GM23338 (cell line): ENCODE data around the gene SH3BP5. TPM values are rescaled to one million over a fixed set of nuclear protein-coding genes. Genes with fewer than 3 reads are reported as not detected.

ENCODE experiments used
- ATAC-seq: fragments of 200-7000 bp; cut with Tn5 transposase; 3 replicates; pipeline ENCODE4 v1.9.1; 2020
- DNase-seq: peaks from one replicate; pipeline ENCODE4 v3.0.0-alpha.2; 2015; ENCODE audit warnings: low spot score
- H2AFZ ChIP-seq: fragments of 200-600 bp; sonication (generic); 2 replicates; pipeline ENCODE4 v1.8.0; 2016; ENCODE audit warnings: antibody characterized with exemption, mild to moderate bottlenecking, moderate library complexity
- H3F3A ChIP-seq: fragments of 200-600 bp; sonication (generic); replicated peaks from 2 replicates; pipeline ENCODE4 v1.8.0; 2017; ENCODE audit warnings: antibody characterized with exemption, mixed run types, low read depth
- H3K27ac ChIP-seq: fragments of 200-600 bp; sonication (generic); 2 replicates; pipeline ENCODE4 v1.6.1; 2016; ENCODE audit warnings: low read depth
- H3K27me3 ChIP-seq: fragments of 200-600 bp; sonication (generic); 2 replicates; pipeline ENCODE4 v1.8.0; 2016; ENCODE audit warnings: mild to moderate bottlenecking, mixed run types, moderate library complexity; ENCODE audit not compliant: insufficient read depth
- H3K36me3 ChIP-seq: fragments of 200-600 bp; sonication (generic); 2 replicates; pipeline ENCODE4 v1.8.0; 2016; ENCODE audit warnings: mild to moderate bottlenecking; ENCODE audit not compliant: insufficient read depth
- H3K4me1 ChIP-seq: fragments of 200-600 bp; sonication (generic); 2 replicates; pipeline ENCODE4 v1.8.0; 2016; ENCODE audit warnings: mild to moderate bottlenecking, moderate library complexity; ENCODE audit not compliant: insufficient read depth
- H3K4me2 ChIP-seq: fragments of 200-600 bp; sonication (generic); 2 replicates; pipeline ENCODE4 v1.7.1; 2017; ENCODE audit warnings: mixed run types
- H3K4me3 ChIP-seq: fragments of 200-600 bp; sonication (generic); 2 replicates; pipeline ENCODE4 v1.6.1; 2016; ENCODE audit warnings: mixed run types
- H3K79me2 ChIP-seq: fragments of 200-600 bp; sonication (generic); replicated peaks from 2 replicates; pipeline ENCODE4 v1.8.0; 2017; ENCODE audit warnings: mild to moderate bottlenecking; ENCODE audit not compliant: insufficient read depth
- H3K9me2 ChIP-seq: fragments of 200-600 bp; sonication (generic); 2 replicates; pipeline ENCODE4 v1.8.0; 2017; ENCODE audit not compliant: insufficient read depth
- H4K20me1 ChIP-seq: fragments of 200-600 bp; sonication (generic); replicated peaks from 2 replicates; pipeline ENCODE4 v1.8.0; 2017; ENCODE audit warnings: mild to moderate bottlenecking; ENCODE audit not compliant: insufficient read depth
- H3K27ac Mint-ChIP-seq: 2 replicates; pipeline ENCODE4 v1.8.0; 2020; ENCODE audit warnings: inconsistent platforms, mild to moderate bottlenecking, moderate library complexity, mixed read lengths
- H3K27me3 Mint-ChIP-seq: 3 replicates; pipeline ENCODE4 v1.8.0; 2022; ENCODE audit warnings: low read depth, mild to moderate bottlenecking, moderate library complexity, mixed read lengths, inconsistent platforms; ENCODE audit not compliant: insufficient read depth, poor library complexity
- H3K36me3 Mint-ChIP-seq: 3 replicates; pipeline ENCODE4 v1.8.0; 2021; ENCODE audit warnings: low read depth, mild to moderate bottlenecking, inconsistent platforms, moderate library complexity, mixed read lengths
- H3K4me1 Mint-ChIP-seq: 3 replicates; pipeline ENCODE4 v1.8.0; 2020; ENCODE audit warnings: mild to moderate bottlenecking, inconsistent platforms, mixed read lengths
- H3K4me3 Mint-ChIP-seq: 3 replicates; pipeline ENCODE4 v1.8.0; 2021; ENCODE audit warnings: moderate library complexity, mild to moderate bottlenecking, inconsistent platforms, mixed read lengths
- H3K9me3 Mint-ChIP-seq: 3 replicates; pipeline ENCODE4 v1.8.0; 2020; ENCODE audit warnings: moderate library complexity, mild to moderate bottlenecking, inconsistent platforms, mixed read lengths
- CREB1 ChIP-seq: fragments of 250-450 bp; sonication (Bioruptor Pico); IDR thresholded peaks from 2 replicates; pipeline ENCODE4 v1.5.0; 2020; ENCODE audit warnings: low read depth, mild to moderate bottlenecking, moderate library complexity
- CTCF ChIP-seq, 2 experiments: fragments of 200-600 bp in 1 of 2; sonication (generic) in 1 of 2; conservative IDR thresholded peaks; 2 replicates each; pipeline versions ENCODE4 v1.5.1 to v1.6.1; 2016 to 2017; ENCODE audit warnings: antibody characterized with exemption in 2 of 2, low read depth in 2 of 2, mild to moderate bottlenecking in 2 of 2, moderate library complexity in 1 of 2
- EZH2 ChIP-seq: fragments of 200-600 bp; sonication (generic); IDR thresholded peaks from one replicate; pipeline ENCODE4 v1.8.0; 2017; ENCODE audit warnings: antibody characterized with exemption, mild to moderate bottlenecking, low read depth; ENCODE audit not compliant: unreplicated experiment
- EZH2phosphoT487 ChIP-seq: fragments of 200-600 bp; sonication (generic); IDR thresholded peaks from one replicate; pipeline ENCODE4 v1.8.1; 2018; ENCODE audit warnings: antibody characterized with exemption; ENCODE audit not compliant: unreplicated experiment
- JUNB ChIP-seq: IDR thresholded peaks from one replicate; pipeline ENCODE4 v1.6.1; 2016; ENCODE audit warnings: antibody characterized with exemption; ENCODE audit not compliant: unreplicated experiment
- NANOG ChIP-seq: IDR thresholded peaks from 2 replicates; pipeline ENCODE4 v1.6.1; 2016; ENCODE audit warnings: antibody characterized with exemption, borderline replicate concordance
- POLR2AphosphoS5 ChIP-seq: IDR thresholded peaks from 2 replicates; pipeline ENCODE4 v1.6.1; 2016; ENCODE audit warnings: antibody characterized with exemption, low read depth
- REST ChIP-seq: IDR thresholded peaks from one replicate; pipeline ENCODE4 v1.6.1; 2018; ENCODE audit warnings: antibody characterized with exemption; ENCODE audit not compliant: unreplicated experiment
- STAT1 ChIP-seq: IDR thresholded peaks from one replicate; pipeline ENCODE4 v1.6.1; 2016; ENCODE audit warnings: antibody characterized with exemption; ENCODE audit not compliant: unreplicated experiment
- ZNF114 ChIP-seq: fragments of 250-450 bp; sonication (Bioruptor Pico); IDR thresholded peaks from 2 replicates; pipeline ENCODE4 v1.5.0; 2020; ENCODE audit warnings: mild to moderate bottlenecking, moderate library complexity
- ZNF331 ChIP-seq: fragments of 250-450 bp; sonication (Bioruptor Pico); IDR thresholded peaks from 2 replicates; pipeline ENCODE4 v1.5.0; 2020; ENCODE audit warnings: low read depth, mild to moderate bottlenecking, moderate library complexity
- ZNF462 ChIP-seq: fragments of 250-450 bp; sonication (Bioruptor Pico); IDR thresholded peaks from 2 replicates; pipeline ENCODE4 v1.5.0; 2020; ENCODE audit warnings: mild to moderate bottlenecking, moderate library complexity
- polyA plus RNA-seq: library from polyadenylated mRNA; unstranded; fragments of >200 nt; fragmentation: Nextera tagmentation; extraction: Ambion mirVana; gene quantifications from 2 replicates; pipeline ENCODE4 v1.2.1, GENCODE V29; 2016
- total RNA-seq: library from RNA; depleted of rRNA; stranded (reverse); fragments of >200 nt; shearing (Covaris generic); gene quantifications from 2 replicates; pipeline ENCODE4 v1.2.3, GENCODE V29; 2014

SH3BP5 gene
- total and polyA plus RNA-seq, 2 experiments from 2014 or later: 5.8 to 9.1 TPM

GRCh38 chr3:15241341-15241740 is 91.0 kb downstream of the SH3BP5 start:
- Mint-ChIP-seq H3K27ac (no peak overlapping the region), H3K36me3 (peaks cover 7% of the 10 kb centered on the region; the same call in 2 of the 3 replicates), H3K27me3 (no peaks in the 10 kb centered on the region), H3K9me3 (no peaks in the 10 kb centered on the region), H3K4me1 (no peaks in the 10 kb centered on the region), H3K4me3 (no peak overlapping the region)
- H3K4me2 ChIP-seq: no peak overlapping the region
- H3K27me3 ChIP-seq: no peaks in the 10 kb centered on the region
- H3F3A ChIP-seq: no peaks in the 10 kb centered on the region
- H3K4me1 ChIP-seq: no peaks in the 10 kb centered on the region
- no peaks in the 10 kb centered on the region for H3K79me2 ChIP-seq
- peaks cover under 1% of the 10 kb centered on the region; the same call in 1 of the 2 replicates for H3K36me3 ChIP-seq
- DNase-seq (peak; percentile 46), ATAC-seq (peak; percentile 59)
- no peaks in the 10 kb centered on the region for H3K9me2 ChIP-seq
- H2AFZ ChIP-seq: no peak overlapping the region
- no peak overlapping the region for H3K4me3 ChIP-seq
- H4K20me1 ChIP-seq: no peaks in the 10 kb centered on the region
- TF ChIP-seq CTCF (conservative IDR thresholded peaks at IDR 0.05; ENCODE audit: low read depth in 2 of 2): peak; percentile 65 to 67
- TF ChIP-seq CREB1: no peak
- H3K27ac ChIP-seq: no peak overlapping the region

- no peaks in the 10 kb centered on the region for H3K9me3 Mint-ChIP-seq
- Histone ChIP-seq H2AFZ (no peak overlapping the region), H4K20me1 (no peaks in the 10 kb centered on the region), H3K27me3 (no peaks in the 10 kb centered on the region), H3K36me3 (peaks cover 11% of the 10 kb centered on the region), H3K27ac (no peak overlapping the region), H3K4me2 (no peak overlapping the region), H3K9me2 (no peaks in the 10 kb centered on the region), H3F3A (no peaks in the 10 kb centered on the region), H3K4me3 (no peak overlapping the region), H3K4me1 (no peaks in the 10 kb centered on the region), H3K79me2 (no peaks in the 10 kb centered on the region)
- no peak for ATAC-seq
- H3K27me3 Mint-ChIP-seq: no peaks in the 10 kb centered on the region
- no peak for DNase-seq
- no peaks in the 10 kb centered on the region for H3K4me1 Mint-ChIP-seq
- peaks cover 17% of the 10 kb centered on the region; the same call in 2 of the 3 replicates for H3K36me3 Mint-ChIP-seq
- H3K4me3 Mint-ChIP-seq: no peak overlapping the region
- no peak overlapping the region for H3K27ac Mint-ChIP-seq
- TF ChIP-seq NANOG: no peak
- no peak for TF ChIP-seq EZH2
- no peak for TF ChIP-seq ZNF331
- TF ChIP-seq JUNB: no peak
- TF ChIP-seq EZH2phosphoT487: no peak
- TF ChIP-seq CREB1: no peak
- no peak for TF ChIP-seq ZNF114
- no peak for TF ChIP-seq STAT1
- TF ChIP-seq POLR2AphosphoS5: no peak
- TF ChIP-seq REST: no peak
- no peak for TF ChIP-seq ZNF462 (CRISPR knock-in tag)
These were observed 103.1 kb downstream of the SH3BP5 start for GRCh38 chr3:15229262-15229661.
